WTC11 (cell line): ENCODE measurements around the gene CAPNS1.

Source experiments
- CTCF ChIP-seq: fragments of 200-600 bp; IDR thresholded peaks from 2 replicates; pipeline ENCODE4 v1.8.0; 2022; ENCODE audit warnings: antibody characterized with exemption
- ESRRA ChIP-seq: sonication (generic); formaldehyde crosslinking; IDR thresholded peaks from 2 replicates; pipeline ENCODE4 v1.8.1; 2022; ENCODE audit warnings: mild to moderate bottlenecking, missing genetic modification reagents, borderline replicate concordance
- GABPB1 ChIP-seq: sonication (generic); formaldehyde crosslinking; IDR thresholded peaks from 2 replicates; pipeline ENCODE4 v1.8.1; 2023; ENCODE audit warnings: mild to moderate bottlenecking, missing genetic modification reagents
- NR1H2 ChIP-seq: sonication (generic); formaldehyde crosslinking; IDR thresholded peaks from 2 replicates; pipeline ENCODE4 v1.9.0; 2021; ENCODE audit warnings: mild to moderate bottlenecking, moderate library complexity, missing genetic modification reagents
- PRRX2 ChIP-seq: fragments of 250-450 bp; sonication (Bioruptor Pico); IDR thresholded peaks from 2 replicates; pipeline ENCODE4 v1.8.0; 2021; ENCODE audit warnings: mild to moderate bottlenecking
- TP53 ChIP-seq: sonication (generic); formaldehyde crosslinking; IDR thresholded peaks from 2 replicates; pipeline ENCODE4 v1.8.1; 2023; ENCODE audit warnings: mild to moderate bottlenecking, missing genetic modification reagents
- ZNF232 ChIP-seq: sonication (generic); formaldehyde crosslinking; IDR thresholded peaks from 2 replicates; pipeline ENCODE4 v1.8.0; 2022; ENCODE audit warnings: mild to moderate bottlenecking, missing genetic modification reagents
- ZNF423 ChIP-seq: fragments of 250-450 bp; sonication (Bioruptor Pico); IDR thresholded peaks from 2 replicates; pipeline ENCODE4 v2.1.2; 2022; ENCODE audit warnings: mild to moderate bottlenecking, moderate library complexity

GRCh38 chr19:36128392-36128736 lies 11.5 kb upstream of the CAPNS1 start:
- TF ChIP-seq GABPB1 (CRISPR knock-in tag): no peak
- TF ChIP-seq CTCF: no peak
- no peak for TF ChIP-seq ZNF232 (CRISPR knock-in tag)
- TF ChIP-seq PRRX2 (CRISPR knock-in tag): no peak
- no peak for TF ChIP-seq ESRRA
- no peak for TF ChIP-seq ZNF423
- no peak for TF ChIP-seq TP53 (CRISPR knock-in tag)
- no peak for TF ChIP-seq NR1H2
